ENCODE measurements around the gene TTLL13. TPM values are rescaled to one million over a fixed set of nuclear protein-coding genes. Genes with fewer than 3 reads are reported as not detected.

The TTLL13 gene
- total and polyA plus RNA-seq, 7 donors = 0.03 to 0.69 (median 0.08) TPM; not detected in 2

DNA sequence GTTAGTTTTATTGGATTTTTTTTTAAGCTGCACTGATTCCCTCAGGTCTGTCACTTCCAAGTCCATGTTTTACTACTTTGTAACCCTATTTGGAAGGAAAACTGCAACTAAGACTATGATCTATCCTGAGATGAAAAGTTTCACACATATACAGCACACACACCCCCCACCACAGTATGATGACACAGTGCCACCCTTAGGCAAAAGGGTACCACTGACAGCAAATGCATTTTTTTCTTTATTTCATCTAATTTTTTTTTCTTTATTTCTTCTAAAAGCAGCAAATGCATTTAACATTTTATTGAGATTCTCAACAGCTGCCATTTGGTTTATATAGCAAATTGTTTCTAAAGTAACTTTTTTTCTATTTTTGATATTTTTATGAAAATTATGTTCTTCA, 37.3 kb downstream of the TTLL13 start:
- Histone ChIP-seq H3K4me1 (no peaks in the 10 kb centered on the region), H3K27me3 (ENCODE audit: insufficient read depth in 3 of 3, low read length in 2 of 3) (no peaks in the 10 kb centered on the region), H3K4me3 (no peak overlapping the region), H3K36me3 (ENCODE audit: insufficient read depth in 1 of 2, low read depth in 1 of 2) (no peaks in the 10 kb centered on the region), H3K9me3 (no peaks in the 10 kb centered on the region), H3K27ac (no peak overlapping the region)
- ATAC-seq (no peak), DNase-seq (no peak)
- TF ChIP-seq, protein P1, sequence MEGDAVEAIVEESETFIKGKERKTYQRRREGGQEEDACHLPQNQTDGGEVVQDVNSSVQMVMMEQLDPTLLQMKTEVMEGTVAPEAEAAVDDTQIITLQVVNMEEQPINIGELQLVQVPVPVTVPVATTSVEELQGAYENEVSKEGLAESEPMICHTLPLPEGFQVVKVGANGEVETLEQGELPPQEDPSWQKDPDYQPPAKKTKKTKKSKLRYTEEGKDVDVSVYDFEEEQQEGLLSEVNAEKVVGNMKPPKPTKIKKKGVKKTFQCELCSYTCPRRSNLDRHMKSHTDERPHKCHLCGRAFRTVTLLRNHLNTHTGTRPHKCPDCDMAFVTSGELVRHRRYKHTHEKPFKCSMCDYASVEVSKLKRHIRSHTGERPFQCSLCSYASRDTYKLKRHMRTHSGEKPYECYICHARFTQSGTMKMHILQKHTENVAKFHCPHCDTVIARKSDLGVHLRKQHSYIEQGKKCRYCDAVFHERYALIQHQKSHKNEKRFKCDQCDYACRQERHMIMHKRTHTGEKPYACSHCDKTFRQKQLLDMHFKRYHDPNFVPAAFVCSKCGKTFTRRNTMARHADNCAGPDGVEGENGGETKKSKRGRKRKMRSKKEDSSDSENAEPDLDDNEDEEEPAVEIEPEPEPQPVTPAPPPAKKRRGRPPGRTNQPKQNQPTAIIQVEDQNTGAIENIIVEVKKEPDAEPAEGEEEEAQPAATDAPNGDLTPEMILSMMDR (IDR thresholded peaks at IDR 0.05) = peak; percentile 26
- intact Hi-C loops (cut with DNase I) = no loop called here

DNA sequence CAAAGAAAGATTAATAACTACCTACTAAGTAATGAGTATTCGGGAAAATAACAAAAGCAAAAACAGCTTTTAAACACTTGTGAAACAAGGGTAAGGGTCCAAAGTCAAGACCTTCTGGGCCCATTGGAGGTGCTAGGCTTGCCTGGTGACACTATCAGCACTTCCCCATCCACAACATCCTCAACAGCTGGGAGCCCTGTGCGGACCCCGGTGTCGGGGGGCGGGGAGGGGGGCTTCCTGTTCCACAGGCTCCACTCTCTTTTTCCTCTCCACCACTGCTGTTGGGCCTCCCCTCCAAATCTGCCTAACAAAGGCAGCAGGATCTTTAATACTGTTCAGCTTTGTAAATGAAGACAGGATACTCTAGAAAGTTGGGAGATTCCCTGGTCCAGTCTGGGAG, 37.7 kb downstream of the TTLL13 start:
- no peaks in the 10 kb centered on the region for H3K27me3 ChIP-seq (ENCODE audit: insufficient read depth in 3 of 3, low read length in 2 of 3)
- TF ChIP-seq, protein P1 (IDR thresholded peaks at IDR 0.05) = no peak
- no peaks in the 10 kb centered on the region for H3K9me3 ChIP-seq
- intact Hi-C loops (cut with DNase I) = no loop called here
- no peaks in the 10 kb centered on the region for H3K36me3 ChIP-seq (ENCODE audit: insufficient read depth in 1 of 2, low read depth in 1 of 2)
- WGBS, 3 donors = 39 to 51% (median 41%) methylated on average over 5 of the region's 5 CpGs
- ATAC-seq (no peak), DNase-seq (no peak)
- H3K4me3 ChIP-seq = no peak overlapping the region
- no peaks in the 10 kb centered on the region for H3K4me1 ChIP-seq
- no peak overlapping the region for H3K27ac ChIP-seq

DNA sequence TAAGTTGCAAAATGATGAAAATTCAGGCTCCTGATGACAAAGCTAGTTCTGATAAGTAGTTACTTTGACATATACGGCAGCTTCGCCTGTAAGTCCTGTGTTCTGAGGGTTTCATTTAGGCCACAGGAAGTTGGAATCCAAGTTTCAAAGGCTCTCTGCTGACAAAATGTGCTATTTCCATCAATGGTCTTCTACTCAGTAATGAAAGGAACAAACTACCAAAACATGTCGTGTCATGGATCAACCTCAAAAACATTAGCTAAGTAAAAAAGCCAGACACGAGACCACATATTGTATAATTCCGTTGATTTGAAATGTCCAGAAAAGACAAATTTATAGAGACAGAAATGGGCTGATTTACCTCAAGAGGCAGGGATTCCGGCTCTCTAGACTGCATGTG, 38.6 kb downstream of the TTLL13 start:
- ATAC-seq = no peak
- Histone ChIP-seq H3K27me3 (ENCODE audit: insufficient read depth in 3 of 3, low read length in 2 of 3) (no peaks in the 10 kb centered on the region), H3K9me3 (no peaks in the 10 kb centered on the region), H3K27ac (no peak overlapping the region), H3K4me3 (no peak overlapping the region), H3K36me3 (ENCODE audit: insufficient read depth in 1 of 2, low read depth in 1 of 2) (no peaks in the 10 kb centered on the region), H3K4me1 (no peaks in the 10 kb centered on the region)
- 82 to 85% (median 84%) methylated on average over 6 of the region's 6 CpGs for WGBS, 3 donors
- DNase-seq = no peak
- TF ChIP-seq, protein P1 (IDR thresholded peaks at IDR 0.05) = no peak
- intact Hi-C loops (cut with DNase I) = no loop called here

DNA sequence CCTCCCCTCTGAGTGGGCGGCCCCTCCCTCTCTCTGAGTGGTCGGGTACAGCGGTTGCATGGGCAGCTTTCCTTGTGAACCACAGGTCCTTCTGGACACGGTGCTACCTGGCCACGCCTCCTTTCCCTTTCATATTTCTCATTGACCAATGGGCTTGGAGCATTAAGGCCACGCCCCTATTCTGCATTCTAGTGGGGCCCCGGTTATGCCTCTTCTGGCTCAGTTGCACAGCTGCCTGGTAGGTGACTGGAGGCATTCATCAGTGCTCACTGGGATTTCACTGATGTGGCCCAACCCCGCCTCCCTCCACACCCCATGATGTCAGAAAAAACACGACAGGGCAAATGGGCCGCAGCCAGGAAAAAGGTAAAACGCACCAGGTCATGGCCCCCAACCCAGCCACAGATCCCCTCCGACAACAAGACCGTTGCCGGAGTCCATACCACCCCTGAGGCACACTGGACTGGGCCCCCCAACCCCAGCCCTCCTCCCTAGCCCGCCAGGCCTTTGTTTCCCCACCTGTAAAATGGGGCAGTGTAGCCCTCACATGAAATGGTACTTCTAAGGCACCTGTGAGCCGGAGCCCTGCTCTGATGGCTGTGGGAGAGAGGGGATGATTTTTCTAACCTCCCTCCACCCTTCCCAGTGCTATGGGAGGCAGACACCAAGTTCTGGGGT, 42.5 kb downstream of the TTLL13 start:
- H3K36me3 ChIP-seq (ENCODE audit: insufficient read depth in 1 of 2, low read depth in 1 of 2) = no peaks in the 10 kb centered on the region
- 78 to 85% (median 79%) methylated on average over 16 of the region's 16 CpGs for WGBS, 3 donors
- TF ChIP-seq, protein P1 (IDR thresholded peaks at IDR 0.05) = no peak

More for the DNA sequence above, 42.5 kb downstream of the TTLL13 start:
- no peak overlapping the region for H3K4me3 ChIP-seq
- H3K27ac ChIP-seq = no peak overlapping the region
- DNase-seq (no peak), ATAC-seq (no peak)
- no peaks in the 10 kb centered on the region for H3K9me3 ChIP-seq
- intact Hi-C loops (cut with DNase I) = no loop called here
- no peaks in the 10 kb centered on the region for H3K4me1 ChIP-seq
- no peaks in the 10 kb centered on the region for H3K27me3 ChIP-seq (ENCODE audit: insufficient read depth in 3 of 3, low read length in 2 of 3)

All from psoas muscle (tissue), 8 donors.